ENCODE results near the gene NT5C.

Gene NT5C

GRCh38 chr17:75109046-75109406 lies 22.5 kb downstream of the NT5C start:
- H3K27ac ChIP-seq (ENCODE audit: insufficient read depth, low read length, poor library complexity, severe bottlenecking) = peak overlapping the region; percentile 62
- no peaks in the 10 kb centered on the region for H3K36me3 ChIP-seq (ENCODE audit: control insufficient read depth, insufficient read depth, low read length)
- H3K4me1 ChIP-seq (ENCODE audit: control insufficient read depth, insufficient read depth, low read length, poor library complexity, severe bottlenecking) = peaks cover 12% of the 10 kb centered on the region
- no peaks in the 10 kb centered on the region for H3K27me3 ChIP-seq (replicated peaks; ENCODE audit: control insufficient read depth, insufficient read depth, low read length, poor library complexity, severe bottlenecking)
- peak overlapping the region; percentile 84 for H3K4me3 ChIP-seq (ENCODE audit: insufficient read depth, low read depth, low read length, poor library complexity, severe bottlenecking)
- no peaks in the 10 kb centered on the region for H3K9me3 ChIP-seq (ENCODE audit: control insufficient read depth, low read length)
- no peak for DNase-seq

- DNase-seq = no peak
- Histone ChIP-seq H3K4me1 (ENCODE audit: control insufficient read depth, insufficient read depth, low read length, poor library complexity, severe bottlenecking) (peaks cover 12% of the 10 kb centered on the region), H3K4me3 (ENCODE audit: insufficient read depth, low read depth, low read length, poor library complexity, severe bottlenecking) (no peak overlapping the region), H3K27ac (ENCODE audit: insufficient read depth, low read length, poor library complexity, severe bottlenecking) (no peak overlapping the region), H3K9me3 (ENCODE audit: control insufficient read depth, low read length) (no peaks in the 10 kb centered on the region), H3K27me3 (replicated peaks; ENCODE audit: control insufficient read depth, insufficient read depth, low read length, poor library complexity, severe bottlenecking) (no peaks in the 10 kb centered on the region), H3K36me3 (ENCODE audit: control insufficient read depth, insufficient read depth, low read length) (no peaks in the 10 kb centered on the region)
These were observed 23.3 kb downstream of the NT5C start for GRCh38 chr17:75108193-75108592.

GRCh38 chr17:75105126-75106080 lies 26.1 kb downstream of the NT5C start:
- Histone ChIP-seq H3K4me1 (ENCODE audit: control insufficient read depth, insufficient read depth, low read length, poor library complexity, severe bottlenecking) (peaks cover 2% of the 10 kb centered on the region), H3K36me3 (ENCODE audit: control insufficient read depth, insufficient read depth, low read length) (peaks cover 1% of the 10 kb centered on the region), H3K4me3 (ENCODE audit: insufficient read depth, low read depth, low read length, poor library complexity, severe bottlenecking) (no peak overlapping the region), H3K27me3 (replicated peaks; ENCODE audit: control insufficient read depth, insufficient read depth, low read length, poor library complexity, severe bottlenecking) (no peaks in the 10 kb centered on the region), H3K27ac (ENCODE audit: insufficient read depth, low read length, poor library complexity, severe bottlenecking) (no peak overlapping the region), H3K9me3 (ENCODE audit: control insufficient read depth, low read length) (no peaks in the 10 kb centered on the region)
- DNase-seq = no peak

GRCh38 chr17:75103601-75104554 lies 27.7 kb downstream of the NT5C start:
- no peaks in the 10 kb centered on the region for H3K4me1 ChIP-seq (ENCODE audit: control insufficient read depth, insufficient read depth, low read length, poor library complexity, severe bottlenecking)
- H3K9me3 ChIP-seq (ENCODE audit: control insufficient read depth, low read length) = no peaks in the 10 kb centered on the region
- H3K4me3 ChIP-seq (ENCODE audit: insufficient read depth, low read depth, low read length, poor library complexity, severe bottlenecking) = no peak overlapping the region
- H3K27me3 ChIP-seq (replicated peaks; ENCODE audit: control insufficient read depth, insufficient read depth, low read length, poor library complexity, severe bottlenecking) = no peaks in the 10 kb centered on the region
- DNase-seq = no peak
- H3K27ac ChIP-seq (ENCODE audit: insufficient read depth, low read length, poor library complexity, severe bottlenecking) = no peak overlapping the region
- peaks cover 4% of the 10 kb centered on the region for H3K36me3 ChIP-seq (ENCODE audit: control insufficient read depth, insufficient read depth, low read length)

GRCh38 chr17:75102385-75102821 lies 29.1 kb downstream of the NT5C start:
- no peak for DNase-seq
- Histone ChIP-seq H3K4me3 (ENCODE audit: insufficient read depth, low read depth, low read length, poor library complexity, severe bottlenecking) (no peak overlapping the region), H3K36me3 (ENCODE audit: control insufficient read depth, insufficient read depth, low read length) (peaks cover 4% of the 10 kb centered on the region), H3K4me1 (ENCODE audit: control insufficient read depth, insufficient read depth, low read length, poor library complexity, severe bottlenecking) (no peaks in the 10 kb centered on the region), H3K9me3 (ENCODE audit: control insufficient read depth, low read length) (no peaks in the 10 kb centered on the region), H3K27me3 (replicated peaks; ENCODE audit: control insufficient read depth, insufficient read depth, low read length, poor library complexity, severe bottlenecking) (no peaks in the 10 kb centered on the region), H3K27ac (ENCODE audit: insufficient read depth, low read length, poor library complexity, severe bottlenecking) (no peak overlapping the region)

- Histone ChIP-seq H3K4me1 (ENCODE audit: control insufficient read depth, insufficient read depth, low read length, poor library complexity, severe bottlenecking) (no peaks in the 10 kb centered on the region), H3K36me3 (ENCODE audit: control insufficient read depth, insufficient read depth, low read length) (peaks cover 4% of the 10 kb centered on the region), H3K27me3 (replicated peaks; ENCODE audit: control insufficient read depth, insufficient read depth, low read length, poor library complexity, severe bottlenecking) (no peaks in the 10 kb centered on the region), H3K27ac (ENCODE audit: insufficient read depth, low read length, poor library complexity, severe bottlenecking) (no peak overlapping the region), H3K4me3 (ENCODE audit: insufficient read depth, low read depth, low read length, poor library complexity, severe bottlenecking) (no peak overlapping the region), H3K9me3 (ENCODE audit: control insufficient read depth, low read length) (no peaks in the 10 kb centered on the region)
- DNase-seq = no peak
These were observed 31.5 kb downstream of the NT5C start for GRCh38 chr17:75099881-75100595.

GRCh38 chr17:75098861-75099260 lies 32.7 kb downstream of the NT5C start:
- Histone ChIP-seq H3K4me3 (ENCODE audit: insufficient read depth, low read depth, low read length, poor library complexity, severe bottlenecking) (no peak overlapping the region), H3K4me1 (ENCODE audit: control insufficient read depth, insufficient read depth, low read length, poor library complexity, severe bottlenecking) (no peaks in the 10 kb centered on the region), H3K27ac (ENCODE audit: insufficient read depth, low read length, poor library complexity, severe bottlenecking) (no peak overlapping the region), H3K36me3 (ENCODE audit: control insufficient read depth, insufficient read depth, low read length) (peaks cover 4% of the 10 kb centered on the region), H3K9me3 (ENCODE audit: control insufficient read depth, low read length) (no peaks in the 10 kb centered on the region), H3K27me3 (replicated peaks; ENCODE audit: control insufficient read depth, insufficient read depth, low read length, poor library complexity, severe bottlenecking) (no peaks in the 10 kb centered on the region)
- no peak for DNase-seq

- no peaks in the 10 kb centered on the region for H3K9me3 ChIP-seq (ENCODE audit: control insufficient read depth, low read length)
- H3K36me3 ChIP-seq (ENCODE audit: control insufficient read depth, insufficient read depth, low read length) = peaks cover 4% of the 10 kb centered on the region
- H3K4me3 ChIP-seq (ENCODE audit: insufficient read depth, low read depth, low read length, poor library complexity, severe bottlenecking) = no peak overlapping the region
- H3K27ac ChIP-seq (ENCODE audit: insufficient read depth, low read length, poor library complexity, severe bottlenecking) = no peak overlapping the region
- H3K4me1 ChIP-seq (ENCODE audit: control insufficient read depth, insufficient read depth, low read length, poor library complexity, severe bottlenecking) = no peaks in the 10 kb centered on the region
- DNase-seq = no peak
- no peaks in the 10 kb centered on the region for H3K27me3 ChIP-seq (replicated peaks; ENCODE audit: control insufficient read depth, insufficient read depth, low read length, poor library complexity, severe bottlenecking)
These were observed 33.7 kb downstream of the NT5C start for GRCh38 chr17:75097865-75098264.

GRCh38 chr17:75096082-75096625 lies 35.4 kb downstream of the NT5C start:
- Histone ChIP-seq H3K4me3 (ENCODE audit: insufficient read depth, low read depth, low read length, poor library complexity, severe bottlenecking) (no peak overlapping the region), H3K27ac (ENCODE audit: insufficient read depth, low read length, poor library complexity, severe bottlenecking) (no peak overlapping the region), H3K4me1 (ENCODE audit: control insufficient read depth, insufficient read depth, low read length, poor library complexity, severe bottlenecking) (no peaks in the 10 kb centered on the region), H3K36me3 (ENCODE audit: control insufficient read depth, insufficient read depth, low read length) (peaks cover 4% of the 10 kb centered on the region), H3K27me3 (replicated peaks; ENCODE audit: control insufficient read depth, insufficient read depth, low read length, poor library complexity, severe bottlenecking) (no peaks in the 10 kb centered on the region), H3K9me3 (ENCODE audit: control insufficient read depth, low read length) (no peaks in the 10 kb centered on the region)
- DNase-seq = no peak

Data from effector memory CD4-positive, alpha-beta T cell (primary cell).